Endothelial cell (in vitro differentiated cells): Measurements from ENCODE around the gene KLHL42. TPM values are rescaled to one million over a fixed set of nuclear protein-coding genes. Genes with fewer than 3 reads are reported as not detected.

ENCODE experiments used
- DNase-seq: peaks from one replicate; pipeline ENCODE4 v3.0.0; 2021; ENCODE audit warnings: low spot score
- H3K27ac Mint-ChIP-seq: one replicate; pipeline ENCODE4 v1.8.0; 2021; ENCODE audit warnings: mixed read lengths, inconsistent platforms; ENCODE audit not compliant: unreplicated experiment
- H3K27me3 Mint-ChIP-seq: one replicate; pipeline ENCODE4 v1.8.0; 2021; ENCODE audit warnings: mild to moderate bottlenecking, moderate library complexity, mixed read lengths, inconsistent platforms; ENCODE audit not compliant: unreplicated experiment
- H3K36me3 Mint-ChIP-seq: one replicate; pipeline ENCODE4 v1.8.0; 2021; ENCODE audit warnings: mild to moderate bottlenecking, low read depth, mixed read lengths, inconsistent platforms; ENCODE audit not compliant: unreplicated experiment
- H3K4me1 Mint-ChIP-seq: one replicate; pipeline ENCODE4 v1.8.0; 2021; ENCODE audit warnings: mild to moderate bottlenecking, mixed read lengths, inconsistent platforms; ENCODE audit not compliant: unreplicated experiment
- H3K4me3 Mint-ChIP-seq: one replicate; pipeline ENCODE4 v1.8.0; 2021; ENCODE audit warnings: mild to moderate bottlenecking, mixed read lengths, inconsistent platforms; ENCODE audit not compliant: unreplicated experiment
- H3K9me3 Mint-ChIP-seq: one replicate; pipeline ENCODE4 v1.8.0; 2021; ENCODE audit warnings: mixed read lengths, inconsistent platforms; ENCODE audit not compliant: unreplicated experiment
- total RNA-seq: library from RNA; stranded (reverse); fragmentation: NEBNext Ultra II Directional; extraction: Animal tissue kit (Norgen Biotek cat#: 25700); gene quantifications from one replicate; pipeline ENCODE4 v1.2.1, GENCODE V29; 2021; ENCODE audit not compliant: unreplicated experiment
- TF ChIP-seq, protein P1 (sequence below): fragments of 200-600 bp; sonication (generic); IDR thresholded peaks from one replicate; pipeline ENCODE4 v1.5.0; 2021; ENCODE audit warnings: antibody characterized with exemption; ENCODE audit not compliant: unreplicated experiment

Gene KLHL42
- total RNA-seq, 1 donor from 2014 or later, result 27.3 TPM

- Mint-ChIP-seq H3K27ac (no peak overlapping the region), H3K9me3 (no peaks in the 10 kb centered on the region), H3K4me3 (no peak overlapping the region), H3K36me3 (no peaks in the 10 kb centered on the region), H3K27me3 (no peaks in the 10 kb centered on the region), H3K4me1 (no peaks in the 10 kb centered on the region)
- no peak for DNase-seq
- TF ChIP-seq, protein P1, sequence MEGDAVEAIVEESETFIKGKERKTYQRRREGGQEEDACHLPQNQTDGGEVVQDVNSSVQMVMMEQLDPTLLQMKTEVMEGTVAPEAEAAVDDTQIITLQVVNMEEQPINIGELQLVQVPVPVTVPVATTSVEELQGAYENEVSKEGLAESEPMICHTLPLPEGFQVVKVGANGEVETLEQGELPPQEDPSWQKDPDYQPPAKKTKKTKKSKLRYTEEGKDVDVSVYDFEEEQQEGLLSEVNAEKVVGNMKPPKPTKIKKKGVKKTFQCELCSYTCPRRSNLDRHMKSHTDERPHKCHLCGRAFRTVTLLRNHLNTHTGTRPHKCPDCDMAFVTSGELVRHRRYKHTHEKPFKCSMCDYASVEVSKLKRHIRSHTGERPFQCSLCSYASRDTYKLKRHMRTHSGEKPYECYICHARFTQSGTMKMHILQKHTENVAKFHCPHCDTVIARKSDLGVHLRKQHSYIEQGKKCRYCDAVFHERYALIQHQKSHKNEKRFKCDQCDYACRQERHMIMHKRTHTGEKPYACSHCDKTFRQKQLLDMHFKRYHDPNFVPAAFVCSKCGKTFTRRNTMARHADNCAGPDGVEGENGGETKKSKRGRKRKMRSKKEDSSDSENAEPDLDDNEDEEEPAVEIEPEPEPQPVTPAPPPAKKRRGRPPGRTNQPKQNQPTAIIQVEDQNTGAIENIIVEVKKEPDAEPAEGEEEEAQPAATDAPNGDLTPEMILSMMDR, result no peak
Measured at GRCh38 chr12:27772328-27773049, 7.5 kb upstream of the KLHL42 start.

DNA sequence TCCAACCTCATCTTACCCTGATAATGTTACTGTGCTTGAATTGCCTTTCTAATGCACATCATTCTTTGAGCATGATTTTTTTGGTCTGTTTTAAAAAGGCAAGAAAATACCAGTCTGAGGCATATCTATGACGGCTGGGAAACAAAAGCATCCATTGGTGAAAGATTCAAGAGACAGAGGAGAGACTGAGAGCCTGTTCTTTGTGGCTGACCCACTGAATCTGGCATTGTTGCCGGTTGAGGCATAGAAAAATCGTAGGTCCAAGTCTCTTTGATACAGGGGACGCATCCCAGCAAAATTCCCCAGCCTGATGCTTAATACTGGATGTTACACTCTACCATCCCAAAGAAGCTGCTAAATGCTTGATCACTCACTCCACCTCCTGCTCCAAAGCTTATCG lies 2.9 kb upstream of the KLHL42 start:
- Mint-ChIP-seq H3K36me3 (peaks cover 4% of the 10 kb centered on the region), H3K4me3 (no peak overlapping the region), H3K9me3 (no peaks in the 10 kb centered on the region), H3K27ac (no peak overlapping the region), H3K27me3 (peaks cover 10% of the 10 kb centered on the region), H3K4me1 (peaks cover 20% of the 10 kb centered on the region)
- TF ChIP-seq, protein P1, result no peak
- no peak for DNase-seq

- Mint-ChIP-seq H3K27ac (no peak overlapping the region), H3K4me1 (peaks cover 26% of the 10 kb centered on the region), H3K36me3 (peaks cover 4% of the 10 kb centered on the region), H3K27me3 (peaks cover 10% of the 10 kb centered on the region), H3K4me3 (no peak overlapping the region), H3K9me3 (no peaks in the 10 kb centered on the region)
- TF ChIP-seq, protein P1, result no peak
- DNase-seq, result no peak
Measured at GRCh38 chr12:27778206-27778605, 1.8 kb upstream of the KLHL42 start.

DNA sequence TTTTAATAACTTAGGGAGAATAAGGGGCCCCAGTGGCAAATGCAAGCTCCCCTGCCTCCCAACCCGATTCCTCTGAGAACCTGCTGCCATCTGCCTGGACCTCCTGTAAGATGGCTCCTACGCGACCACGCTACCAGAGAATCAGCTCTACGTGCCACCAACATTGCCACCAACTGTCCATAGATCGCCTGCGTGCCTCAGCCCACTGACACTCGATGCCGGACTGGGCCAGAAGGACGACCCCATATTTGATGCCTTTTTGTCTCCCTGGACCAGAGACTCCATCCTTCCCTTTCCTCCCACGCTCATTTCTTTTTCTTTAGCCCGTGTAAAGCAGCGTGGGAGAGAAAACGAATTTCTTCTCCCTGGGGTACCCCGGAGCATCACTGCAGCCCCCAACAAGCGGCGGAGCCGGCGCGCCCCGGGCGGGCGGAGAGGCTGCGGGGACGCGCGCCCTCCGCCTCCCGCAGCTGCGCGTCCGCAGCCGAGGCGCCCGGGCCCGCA lies 565 bp upstream of the KLHL42 start:
- Mint-ChIP-seq H3K27ac (peak overlapping the region; percentile 50), H3K36me3 (peaks cover 4% of the 10 kb centered on the region), H3K27me3 (peaks cover 10% of the 10 kb centered on the region), H3K4me1 (peaks cover 26% of the 10 kb centered on the region), H3K4me3 (peak overlapping the region; percentile 92), H3K9me3 (no peaks in the 10 kb centered on the region)
- TF ChIP-seq, protein P1, result no peak
- peak; percentile 5 for DNase-seq
